Inflammatory macrophage treated with lipopolysaccharide for 4 hours (primary cell): ENCODE data around the gene RESP18.

Experiments
- DNase-seq: peaks from one replicate; pipeline ENCODE4 v3.0.0-alpha.2; 2020

Gene RESP18

GRCh38 chr2:219332542-219332941 is at the start of gene RESP18:
Gene RESP18 (minus strand): TSS chr2:219332744.
- no peak for DNase-seq

DNA sequence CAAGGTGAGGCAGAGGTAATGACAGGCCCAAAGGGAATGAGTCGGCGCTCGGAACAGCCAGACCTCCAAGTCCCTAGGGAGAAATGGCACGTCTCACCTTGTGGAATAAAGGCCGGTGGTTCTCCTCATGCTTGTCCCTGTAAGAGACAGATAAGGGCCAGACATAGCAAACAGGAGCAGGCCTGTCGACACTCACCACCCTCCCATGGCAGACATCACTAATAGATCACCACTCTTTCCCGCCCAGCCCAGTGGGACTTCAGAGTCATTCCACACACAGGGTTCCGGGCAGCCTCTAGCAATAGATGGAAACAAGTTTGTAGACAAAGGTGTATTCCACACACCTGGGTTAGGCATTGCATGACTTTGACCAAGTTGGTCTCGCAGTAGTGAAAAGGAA is 48.9 kb upstream of the RESP18 start:
- no peak for DNase-seq

- DNase-seq, result no peak
These were observed 48.4 kb upstream of the RESP18 start for GRCh38 chr2:219380926-219381325.

- no peak for DNase-seq
These were observed 45.8 kb upstream of the RESP18 start for GRCh38 chr2:219378163-219378851.

DNA sequence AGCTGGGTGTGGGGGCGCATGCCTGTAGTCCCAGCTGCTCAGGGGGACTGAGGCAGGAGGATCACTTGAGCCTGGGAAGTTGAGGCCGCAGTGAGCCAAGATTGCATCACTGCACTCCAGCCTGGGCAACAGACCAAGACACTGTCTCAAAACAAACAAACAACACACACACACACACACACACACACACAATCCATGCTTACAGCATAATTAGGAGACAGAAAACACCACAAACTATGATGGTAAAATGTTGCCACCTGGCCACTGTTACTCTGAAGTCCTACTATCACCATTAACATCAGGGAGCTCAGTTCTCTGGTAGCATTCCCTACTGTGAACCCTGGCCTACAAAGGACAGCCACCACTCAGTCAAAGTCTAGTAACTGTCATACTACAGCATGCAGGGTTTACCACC is 36.9 kb upstream of the RESP18 start:
- no peak for DNase-seq

GRCh38 chr2:219368690-219369191 is 36.2 kb upstream of the RESP18 start:
- no peak for DNase-seq

GRCh38 chr2:219362524-219363164 is 30.1 kb upstream of the RESP18 start:
- peak; percentile 88 for DNase-seq

- no peak for DNase-seq
These were observed 29.5 kb upstream of the RESP18 start for GRCh38 chr2:219362072-219362471.

GRCh38 chr2:219358170-219359075 is 25.9 kb upstream of the RESP18 start:
- DNase-seq, result no peak

DNA sequence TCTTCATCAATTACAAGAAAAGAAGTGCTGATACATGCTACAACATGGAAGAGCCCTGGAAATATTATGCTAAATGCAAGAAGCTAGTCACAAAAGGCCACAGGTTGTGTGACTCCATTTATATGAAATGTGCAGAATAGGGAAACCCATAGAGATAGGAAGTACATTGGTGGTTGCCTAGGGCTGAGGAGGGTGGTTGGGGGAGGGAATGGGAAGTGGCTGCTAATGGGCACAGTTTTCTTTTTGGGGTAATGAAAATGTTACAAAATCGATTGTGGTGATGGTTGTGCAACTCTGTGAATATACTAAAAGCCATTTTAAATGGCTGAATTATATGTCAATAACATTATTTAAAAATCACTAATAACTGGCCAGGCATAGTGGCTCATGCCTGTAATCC is 24.3 kb upstream of the RESP18 start:
- DNase-seq, result peak; percentile 89

DNA sequence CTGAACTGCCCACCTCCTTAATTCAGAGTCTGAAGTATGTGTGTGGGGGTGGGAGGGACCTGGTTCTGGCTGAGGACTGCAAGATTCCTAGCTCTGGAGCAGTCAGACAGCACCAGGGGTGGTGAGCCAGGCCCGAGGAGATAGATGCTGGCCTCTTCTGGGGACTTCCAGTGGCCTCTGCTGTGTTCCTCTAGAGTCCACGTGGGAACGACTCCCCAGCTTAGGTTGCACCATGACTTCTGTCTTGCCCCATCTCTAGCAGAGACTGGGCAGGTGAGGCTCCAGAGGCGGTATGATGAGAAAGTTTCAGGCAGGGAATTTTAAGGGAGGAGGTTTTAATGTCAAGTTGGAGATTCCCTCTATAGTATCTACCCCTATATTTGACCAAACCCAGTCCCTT is 22.0 kb upstream of the RESP18 start:
- DNase-seq, result no peak

GRCh38 chr2:219353129-219353528 is 20.6 kb upstream of the RESP18 start:
- no peak for DNase-seq

GRCh38 chr2:219352448-219353023 is 20.0 kb upstream of the RESP18 start:
- peak; percentile 72 for DNase-seq

DNA sequence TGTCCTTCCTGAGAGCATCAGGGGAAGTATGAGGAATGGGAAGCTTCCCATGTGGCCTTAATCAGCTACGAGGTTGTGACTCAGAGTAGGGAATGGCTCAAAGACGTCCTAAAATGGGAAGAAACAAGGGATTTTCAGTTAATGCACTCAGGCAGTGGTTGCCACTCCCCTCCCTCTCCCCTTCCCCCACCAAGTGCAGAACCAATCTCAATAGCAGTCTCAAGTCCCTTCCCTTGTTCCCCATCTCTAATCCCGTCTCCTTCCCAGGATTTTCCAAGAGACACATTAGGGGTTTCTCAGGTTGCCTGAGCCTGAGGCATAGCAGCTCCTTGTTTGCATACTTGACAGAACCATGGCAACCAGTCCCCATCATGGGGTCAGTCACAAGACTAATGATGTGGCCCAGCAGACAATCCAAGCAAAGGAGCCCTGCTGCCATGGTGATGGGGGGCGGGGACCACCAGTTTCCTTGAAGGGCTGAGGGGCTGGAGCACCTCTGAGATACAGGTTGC is 18.2 kb upstream of the RESP18 start:
- no peak for DNase-seq

DNA sequence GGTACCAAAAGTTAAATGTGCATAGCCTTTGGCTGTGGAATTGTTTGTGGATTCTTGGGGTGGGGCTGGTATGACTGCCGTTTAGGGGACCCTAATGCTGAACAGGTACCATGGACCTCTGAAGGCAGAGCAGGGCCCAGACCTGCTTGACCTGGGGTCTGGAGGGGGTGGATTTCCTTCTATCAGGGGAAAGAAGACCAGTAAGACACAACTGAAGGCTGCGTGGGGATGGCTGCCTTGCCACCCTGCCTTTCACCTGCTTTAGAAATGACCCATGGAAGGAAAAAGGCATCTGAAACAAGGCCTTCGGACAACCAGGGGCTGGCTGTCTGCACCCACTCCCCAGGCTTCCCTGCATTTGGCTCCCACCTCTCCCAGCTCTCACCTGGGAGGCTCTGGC is 17.7 kb upstream of the RESP18 start:
- no peak for DNase-seq

- DNase-seq, result peak; percentile 74
These were observed 12.3 kb upstream of the RESP18 start for GRCh38 chr2:219344751-219345430.

- DNase-seq, result peak; percentile 6
These were observed 2.8 kb upstream of the RESP18 start for GRCh38 chr2:219335373-219335786.

GRCh38 chr2:219334076-219334475 is 1.5 kb upstream of the RESP18 start:
- DNase-seq, result peak; percentile 3

DNA sequence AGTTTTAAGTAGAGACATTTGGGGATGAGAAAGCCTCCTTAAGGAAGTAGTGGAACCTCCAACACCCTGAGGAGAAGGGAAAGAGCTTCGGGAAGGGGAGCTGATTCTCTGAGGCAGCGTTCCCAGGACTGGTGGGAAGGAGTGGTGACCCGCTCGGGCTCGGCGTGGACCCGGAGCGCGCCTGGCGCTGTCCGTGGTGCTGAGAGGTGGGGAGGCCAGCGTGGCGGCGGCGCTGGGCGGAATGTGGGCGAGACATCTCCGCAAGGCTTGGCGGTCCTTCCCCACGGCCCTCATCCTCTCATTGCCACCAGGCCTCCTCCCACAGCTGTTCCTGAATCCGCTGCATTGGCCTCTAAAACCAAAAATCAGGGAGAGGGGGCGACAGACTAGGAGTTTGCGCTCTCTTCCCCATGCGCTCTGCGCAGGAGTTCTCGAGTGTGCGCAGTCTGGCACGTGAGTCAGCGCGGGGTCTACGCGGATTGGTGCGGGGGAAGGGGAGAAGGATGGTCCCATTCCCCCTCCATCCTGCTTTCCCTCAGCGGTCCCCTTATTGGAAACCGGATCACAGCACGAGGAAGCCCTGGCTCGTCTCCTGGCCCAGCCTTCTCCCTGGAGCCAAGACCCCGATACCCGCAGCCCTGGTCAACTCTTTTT is 857 bp downstream of the RESP18 start:
- no peak for DNase-seq

GRCh38 chr2:219327719-219328118 is 4.8 kb downstream of the RESP18 start:
- no peak for DNase-seq

- DNase-seq, result no peak
These were observed 6.8 kb downstream of the RESP18 start for GRCh38 chr2:219325657-219326315.
